Keratinocyte (primary cell): ENCODE data around the gene ANKS1B. TPM values are rescaled to one million over a fixed set of nuclear protein-coding genes. Genes with fewer than 3 reads are reported as not detected.

ENCODE experiments used
- DNase-seq: peaks from one replicate; pipeline ENCODE4 v3.0.0-alpha.2; 2011; ENCODE audit warnings: low read depth, missing footprints, low spot score
- FAIRE-seq: peaks from 2 replicates; lab custom pipeline; 2011; peaks lifted over from hg19 to GRCh38; lab: Jason Lieb, UNC
- H2AFZ ChIP-seq: 2 replicates; pipeline ENCODE4 v1.6.0; 2012; ENCODE audit warnings: low read length, control low read depth, inconsistent platforms; ENCODE audit not compliant: control insufficient read depth
- H3K27ac ChIP-seq: 2 replicates; pipeline ENCODE4 v1.5.1; 2011; ENCODE audit warnings: low read length; ENCODE audit not compliant: control insufficient read depth, insufficient read depth
- H3K27me3 ChIP-seq: 3 replicates; pipeline ENCODE4 v1.6.0; 2011; ENCODE audit warnings: low read length; ENCODE audit not compliant: control insufficient read depth, insufficient read depth; ENCODE audit errors: extremely low read depth
- H3K36me3 ChIP-seq, 2 experiments: 2 replicates in 1 of 2; 3 replicates in 1 of 2; pipeline ENCODE4 v1.5.1; 2011; ENCODE audit warnings: low read length in 2 of 2, mild to moderate bottlenecking in 1 of 2; ENCODE audit not compliant: control insufficient read depth in 2 of 2, insufficient read depth in 2 of 2; ENCODE audit errors: extremely low read depth in 1 of 2
- H3K4me1 ChIP-seq: 3 replicates; pipeline ENCODE4 v1.5.1; 2011; ENCODE audit warnings: low read length; ENCODE audit not compliant: control insufficient read depth, insufficient read depth; ENCODE audit errors: extremely low read depth
- H3K4me2 ChIP-seq: 3 replicates; pipeline ENCODE4 v1.6.0; 2011; ENCODE audit warnings: low read depth, low read length; ENCODE audit not compliant: control insufficient read depth, insufficient read depth; ENCODE audit errors: extremely low read depth
- H3K4me3 ChIP-seq, 3 experiments: fragments of 200-600 bp in 1 of 3; sonication (generic) in 1 of 3; 2 replicates in 2 of 3; 3 replicates in 1 of 3; pipeline ENCODE4 v1.5.1; 2011 to 2016; ENCODE audit warnings: low read length in 3 of 3, mild to moderate bottlenecking in 3 of 3, control low read depth in 2 of 3, inconsistent platforms in 1 of 3, low read depth in 1 of 3, mixed read lengths in 1 of 3, mixed run types in 1 of 3, moderate library complexity in 1 of 3; ENCODE audit not compliant: control insufficient read depth in 2 of 3, insufficient read depth in 2 of 3; ENCODE audit errors: extremely low read depth in 1 of 3
- H3K79me2 ChIP-seq: 2 replicates; pipeline ENCODE4 v1.6.0; 2012; ENCODE audit warnings: low read length; ENCODE audit not compliant: control insufficient read depth, insufficient read depth
- H3K9ac ChIP-seq: 3 replicates; pipeline ENCODE4 v1.6.0; 2011; ENCODE audit warnings: low read length; ENCODE audit not compliant: control insufficient read depth, insufficient read depth; ENCODE audit errors: extremely low read depth
- H3K9me1 ChIP-seq: 3 replicates; pipeline ENCODE4 v1.6.0; 2011; ENCODE audit warnings: low read length; ENCODE audit not compliant: control insufficient read depth, insufficient read depth; ENCODE audit errors: extremely low read depth
- H3K9me3 ChIP-seq: 2 replicates; pipeline ENCODE4 v1.5.1; 2012; ENCODE audit warnings: low read depth, low read length; ENCODE audit not compliant: control insufficient read depth
- H4K20me1 ChIP-seq: 3 replicates; pipeline ENCODE4 v1.6.0; 2011; ENCODE audit warnings: low read length; ENCODE audit not compliant: control insufficient read depth, insufficient read depth; ENCODE audit errors: extremely low read depth
- CTCF ChIP-seq, 3 experiments: IDR thresholded peaks in 1 of 3; conservative IDR thresholded peaks in 1 of 3; optimal IDR thresholded peaks in 1 of 3; 2 replicates in 2 of 3; 3 replicates in 1 of 3; pipeline versions ENCODE3 to v1.5.1; 2011; ENCODE audit warnings: low read length in 3 of 3, mild to moderate bottlenecking in 3 of 3, moderate library complexity in 2 of 3, control low read depth in 1 of 3, inconsistent platforms in 1 of 3; ENCODE audit not compliant: insufficient read depth in 2 of 3; ENCODE audit errors: extremely low read depth in 1 of 3
- EZH2 ChIP-seq: IDR thresholded peaks from one replicate; pipeline ENCODE4 v1.6.1; 2012; ENCODE audit warnings: inconsistent platforms, mild to moderate bottlenecking, low read length, moderate library complexity
- dilution Hi-C: fragments of 300-500 bp; cut with MboI; formaldehyde crosslinking; loops from one replicate; pipeline ENCODE4 v1.7.0; 2020; ENCODE audit warnings: low sequenced_read_pairs; ENCODE audit not compliant: extremely low pct_ligation_motif_present
- polyA plus RNA-seq, 5 experiments: library from polyadenylated mRNA; depleted of rRNA in 3 of 5; stranded (reverse) in 3 of 5; stranded (forward) in 1 of 5; unstranded in 1 of 5; fragments of >200 nt; gene quantifications; 1 replicate in 1 of 5; 2 replicates in 3 of 5; 3 replicates in 1 of 5; pipeline versions ENCODE4 v1.2.1 to v1.2.3, GENCODE V29; 2011 to 2012; ENCODE audit warnings: missing spikeins in 2 of 5, low read depth in 1 of 5, low replicate concordance in 1 of 5

The ANKS1B gene
- polyA plus RNA-seq, 1 donor (not counting 4 experiments of a cell fraction or from before 2014, with no cell fraction given) = not detected

GRCh38 chr12:99152337-99152736 is 832.4 kb downstream of the ANKS1B start:
- H2AFZ ChIP-seq = no peak overlapping the region
- H3K9ac ChIP-seq = no peak overlapping the region
- dilution Hi-C loops = no loop called here
- TF ChIP-seq EZH2 (no peak), CTCF (optimal IDR thresholded peaks at IDR 0.05 in 1 of 3, IDR thresholded peaks at IDR 0.05 in 1 of 3, conservative IDR thresholded peaks at IDR 0.05 in 1 of 3; ENCODE audit: extremely low read depth in 1 of 3, insufficient read depth in 2 of 3, low read length in 3 of 3) (no peak)
- H3K27me3 ChIP-seq = no peaks in the 10 kb centered on the region
- no peaks in the 10 kb centered on the region for H3K36me3 ChIP-seq
- no peaks in the 10 kb centered on the region for H3K9me3 ChIP-seq
- no peaks in the 10 kb centered on the region for H3K9me1 ChIP-seq
- no peaks in the 10 kb centered on the region for H3K4me1 ChIP-seq
- H3K27ac ChIP-seq = no peak overlapping the region
- H4K20me1 ChIP-seq = no peaks in the 10 kb centered on the region
- no peak overlapping the region for H3K4me2 ChIP-seq
- no peaks in the 10 kb centered on the region for H3K79me2 ChIP-seq
- DNase-seq (no peak), FAIRE-seq (no peak)
- no peak overlapping the region for H3K4me3 ChIP-seq

- H3K4me3 ChIP-seq = no peak overlapping the region
- dilution Hi-C loops = no loop called here
- H3K27ac ChIP-seq = no peak overlapping the region
- no peaks in the 10 kb centered on the region for H3K79me2 ChIP-seq
- H3K27me3 ChIP-seq = no peaks in the 10 kb centered on the region
- DNase-seq (no peak), FAIRE-seq (no peak)
- H4K20me1 ChIP-seq = no peaks in the 10 kb centered on the region
- H3K9ac ChIP-seq = no peak overlapping the region
- H3K9me3 ChIP-seq = no peaks in the 10 kb centered on the region
- H3K4me2 ChIP-seq = no peak overlapping the region
- H3K36me3 ChIP-seq = no peaks in the 10 kb centered on the region
- TF ChIP-seq EZH2 = no peak
- no peak for TF ChIP-seq CTCF (optimal IDR thresholded peaks at IDR 0.05 in 1 of 3, IDR thresholded peaks at IDR 0.05 in 1 of 3, conservative IDR thresholded peaks at IDR 0.05 in 1 of 3; ENCODE audit: extremely low read depth in 1 of 3, insufficient read depth in 2 of 3, low read length in 3 of 3)
- no peak overlapping the region for H2AFZ ChIP-seq
- H3K9me1 ChIP-seq = no peaks in the 10 kb centered on the region
- no peaks in the 10 kb centered on the region for H3K4me1 ChIP-seq
Measured at GRCh38 chr12:99151744-99152143, 833.0 kb downstream of the ANKS1B start.
